Ascending aorta (tissue), 2 donors: ENCODE data around the gene CPD. TPM values are rescaled to one million over a fixed set of nuclear protein-coding genes. Genes with fewer than 3 reads are reported as not detected.
"Not testable (repeated sequence)": the region's sequence is repeated elsewhere in the genome, so short reads cannot be mapped to it uniquely, and the experiment has no call there.

Experiments used
- DNase-seq, 2 donors: peaks; one replicate each; pipeline ENCODE4 v3.0.0-alpha.2; 2019; ENCODE audit warnings: low spot score in 2 of 2
- H3K27ac ChIP-seq, 2 donors: fragments of 200-600 bp; sonication (generic); one replicate each; pipeline ENCODE4 v1.5.1; 2016 to 2017; ENCODE audit warnings: mild to moderate bottlenecking in 1 of 2
- H3K27me3 ChIP-seq: fragments of 200-600 bp; sonication (generic); one replicate; pipeline ENCODE4 v1.5.1; 2017
- H3K36me3 ChIP-seq, 2 donors: fragments of 200-600 bp; sonication (generic); one replicate each; pipeline ENCODE4 v1.5.1; 2016
- H3K4me1 ChIP-seq, 2 donors: fragments of 200-600 bp; sonication (generic); one replicate each; pipeline ENCODE4 v1.5.1; 2016 to 2017; ENCODE audit warnings: mild to moderate bottlenecking in 1 of 2
- H3K4me3 ChIP-seq, 2 donors: fragments of 200-600 bp; sonication (generic); one replicate each; pipeline ENCODE4 v1.5.1; 2016 to 2017; ENCODE audit warnings: mild to moderate bottlenecking in 1 of 2
- H3K9me3 ChIP-seq, 2 donors: fragments of 200-600 bp; sonication (generic); one replicate each; pipeline ENCODE4 v1.5.1; 2016
- intact Hi-C: fragments of 100-400 bp; cut with DNase I; formaldehyde crosslinking; loops from one replicate; pipeline ENCODE4 v1.15.1; 2023
- total RNA-seq: library from RNA; depleted of rRNA; stranded (reverse); fragments of >200 nt; gene quantifications from one replicate; pipeline ENCODE4 v1.1.0, GENCODE V29; 2016
- TF ChIP-seq, protein P1 (sequence below), 3 experiments: fragments of 200-600 bp in 2 of 3; fragments of 450-650 bp in 1 of 3; sonication (generic) in 2 of 3; IDR thresholded peaks; one replicate each; pipeline ENCODE4 v1.5.1; 2016 to 2019; ENCODE audit warnings: antibody characterized with exemption in 3 of 3, mild to moderate bottlenecking in 1 of 3, moderate library complexity in 1 of 3

The CPD gene
- total RNA-seq, 1 donor from 2014 or later = 141 TPM

GRCh38 chr17:30413109-30413508, 34.4 kb downstream of the CPD start:
- DNase-seq = no peak
- H3K9me3 ChIP-seq = no peaks in the 10 kb centered on the region
- no peak overlapping the region for H3K27ac ChIP-seq
- TF ChIP-seq, protein P1, sequence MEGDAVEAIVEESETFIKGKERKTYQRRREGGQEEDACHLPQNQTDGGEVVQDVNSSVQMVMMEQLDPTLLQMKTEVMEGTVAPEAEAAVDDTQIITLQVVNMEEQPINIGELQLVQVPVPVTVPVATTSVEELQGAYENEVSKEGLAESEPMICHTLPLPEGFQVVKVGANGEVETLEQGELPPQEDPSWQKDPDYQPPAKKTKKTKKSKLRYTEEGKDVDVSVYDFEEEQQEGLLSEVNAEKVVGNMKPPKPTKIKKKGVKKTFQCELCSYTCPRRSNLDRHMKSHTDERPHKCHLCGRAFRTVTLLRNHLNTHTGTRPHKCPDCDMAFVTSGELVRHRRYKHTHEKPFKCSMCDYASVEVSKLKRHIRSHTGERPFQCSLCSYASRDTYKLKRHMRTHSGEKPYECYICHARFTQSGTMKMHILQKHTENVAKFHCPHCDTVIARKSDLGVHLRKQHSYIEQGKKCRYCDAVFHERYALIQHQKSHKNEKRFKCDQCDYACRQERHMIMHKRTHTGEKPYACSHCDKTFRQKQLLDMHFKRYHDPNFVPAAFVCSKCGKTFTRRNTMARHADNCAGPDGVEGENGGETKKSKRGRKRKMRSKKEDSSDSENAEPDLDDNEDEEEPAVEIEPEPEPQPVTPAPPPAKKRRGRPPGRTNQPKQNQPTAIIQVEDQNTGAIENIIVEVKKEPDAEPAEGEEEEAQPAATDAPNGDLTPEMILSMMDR (IDR thresholded peaks at IDR 0.05) = no peak
- H3K36me3 ChIP-seq = no peaks in the 10 kb centered on the region
- H3K4me1 ChIP-seq = peaks cover 0 to 2% of the 10 kb centered on the region in 2 donors
- no peaks in the 10 kb centered on the region for H3K27me3 ChIP-seq
- intact Hi-C loops = no loop called here
- H3K4me3 ChIP-seq = no peak overlapping the region

DNA sequence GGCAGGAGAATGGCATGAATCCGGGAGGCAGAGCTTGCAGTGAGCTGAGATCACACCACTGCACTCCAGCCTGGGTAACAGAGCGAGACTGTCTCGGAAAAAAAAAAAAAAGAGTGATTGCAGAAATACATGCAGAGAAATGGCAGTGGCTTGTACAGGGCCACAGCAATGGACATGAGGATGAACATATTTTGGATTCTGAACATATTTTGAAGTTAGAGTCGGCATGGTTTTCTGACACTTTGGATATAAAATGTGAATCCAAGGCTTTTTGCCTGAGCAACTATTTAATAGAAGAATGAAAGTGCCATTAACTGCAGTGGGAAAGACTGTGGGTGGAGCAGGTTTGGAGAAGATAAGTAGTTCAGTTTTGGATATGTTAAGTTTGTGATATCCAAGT, 35.8 kb downstream of the CPD start:
- DNase-seq = no peak
- intact Hi-C loops = no loop called here
- H3K4me3 ChIP-seq = no peak overlapping the region
- no peaks in the 10 kb centered on the region for H3K9me3 ChIP-seq
- TF ChIP-seq, protein P1 (IDR thresholded peaks at IDR 0.05) = no peak
- no peak overlapping the region for H3K27ac ChIP-seq
- no peaks in the 10 kb centered on the region for H3K27me3 ChIP-seq
- H3K4me1 ChIP-seq = no peaks in the 10 kb centered on the region
- H3K36me3 ChIP-seq = no peaks in the 10 kb centered on the region

DNA sequence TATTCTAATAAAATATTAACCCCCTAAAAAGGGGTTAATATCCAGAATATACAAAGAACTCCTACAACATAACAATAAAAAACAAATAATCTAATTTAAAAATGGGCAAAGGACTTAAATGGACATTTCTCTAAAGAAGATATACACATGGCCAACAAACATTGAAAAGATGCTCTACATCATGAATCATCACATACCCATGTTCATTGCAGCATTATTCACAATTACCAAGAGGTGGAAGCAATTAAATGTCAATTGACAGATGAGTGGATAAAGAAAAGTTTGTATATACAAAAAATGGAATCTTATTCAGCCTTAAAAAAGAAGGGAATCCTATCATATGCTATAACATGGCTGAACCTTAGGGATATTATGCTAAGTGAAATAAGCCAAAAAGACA, 36.8 kb downstream of the CPD start:
- no peak for DNase-seq
- intact Hi-C loops = no loop called here

DNA sequence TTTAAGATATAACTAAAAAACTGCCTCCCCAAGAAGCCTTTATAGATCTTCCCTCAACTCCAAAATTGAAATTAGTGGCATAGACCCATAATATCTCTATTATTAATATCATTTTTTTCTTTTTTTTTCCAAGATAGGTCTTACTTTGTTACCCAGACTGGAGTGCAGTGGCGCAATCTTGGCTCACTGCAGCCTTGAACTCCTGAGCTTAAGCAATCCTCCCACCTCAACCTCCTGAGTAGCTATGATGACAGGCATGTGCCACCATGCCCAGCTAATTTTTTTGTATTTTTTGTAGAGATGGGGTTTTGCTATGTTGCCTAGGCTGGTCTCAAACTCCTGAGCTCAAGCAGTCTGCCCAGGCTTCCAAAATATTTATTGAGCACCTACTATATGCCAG, 39.3 kb downstream of the CPD start:
- H3K4me3 ChIP-seq, DNase-seq, H3K36me3 ChIP-seq, intact Hi-C loops, H3K27ac ChIP-seq, H3K4me1 ChIP-seq, H3K27me3 ChIP-seq, H3K9me3 ChIP-seq: not testable (repeated sequence)

More for the DNA sequence above, 36.8 kb downstream of the CPD start:
- Histone ChIP-seq H3K27ac (no peak overlapping the region), H3K27me3 (no peaks in the 10 kb centered on the region), H3K4me1 (no peaks in the 10 kb centered on the region), H3K9me3 (no peaks in the 10 kb centered on the region), H3K36me3 (no peaks in the 10 kb centered on the region), H3K4me3 (no peak overlapping the region)
- TF ChIP-seq, protein P1 (IDR thresholded peaks at IDR 0.05) = no peak

DNA sequence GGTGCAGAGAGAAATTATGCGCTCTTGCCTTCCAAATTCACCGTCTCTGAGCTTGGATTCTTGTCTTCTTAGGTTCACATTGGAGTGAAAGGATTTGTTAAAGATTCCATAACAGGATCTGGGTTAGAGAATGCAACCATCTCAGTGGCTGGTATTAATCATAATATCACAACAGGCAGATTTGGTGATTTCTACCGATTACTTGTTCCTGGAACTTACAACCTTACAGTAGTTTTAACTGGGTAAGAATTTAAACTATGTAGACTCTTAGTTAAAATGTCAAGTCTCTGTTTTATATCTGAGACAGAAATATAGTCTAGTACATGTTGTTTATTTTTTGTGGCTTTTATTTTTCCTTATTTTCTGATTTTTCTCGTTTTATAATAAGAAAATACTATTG, 42.9 kb downstream of the CPD start:
- no peak for DNase-seq
- H3K4me3 ChIP-seq = no peak overlapping the region
- no peaks in the 10 kb centered on the region for H3K27me3 ChIP-seq
- TF ChIP-seq, protein P1 (IDR thresholded peaks at IDR 0.05) = no peak
- H3K4me1 ChIP-seq = no peaks in the 10 kb centered on the region
- peak overlapping the region in 1 of 2 donors; percentile 13 for H3K27ac ChIP-seq
- H3K9me3 ChIP-seq = no peaks in the 10 kb centered on the region
- intact Hi-C loops = no loop called here
- H3K36me3 ChIP-seq = peaks cover 12 to 23% of the 10 kb centered on the region in 2 donors

DNA sequence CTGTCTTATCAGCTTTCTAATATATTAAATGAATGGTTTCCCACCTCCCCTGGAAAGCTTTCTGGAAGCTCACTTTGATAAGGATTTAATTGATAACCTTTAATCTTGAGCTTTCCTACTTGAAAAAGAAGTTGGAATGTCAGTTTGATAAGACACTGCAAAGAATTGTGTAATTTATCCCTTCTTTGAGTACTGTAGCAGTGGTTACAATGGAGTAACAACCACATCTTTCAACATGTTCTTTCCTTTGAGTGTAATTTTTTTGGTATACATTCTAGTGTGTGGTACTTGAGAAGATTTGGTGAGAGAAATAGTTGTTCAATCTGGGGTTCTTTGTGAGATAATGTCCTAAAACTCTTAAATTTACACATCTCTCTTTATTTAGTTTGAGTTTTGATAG, 43.4 kb downstream of the CPD start:
- no peaks in the 10 kb centered on the region for H3K4me1 ChIP-seq
- H3K27ac ChIP-seq = peak overlapping the region in 1 of 2 donors; percentile 13
- DNase-seq = no peak
- H3K9me3 ChIP-seq = no peaks in the 10 kb centered on the region
- no peaks in the 10 kb centered on the region for H3K27me3 ChIP-seq
- no peak overlapping the region for H3K4me3 ChIP-seq
- H3K36me3 ChIP-seq = peaks cover 12 to 23% of the 10 kb centered on the region in 2 donors
- intact Hi-C loops = no loop called here
- TF ChIP-seq, protein P1 (IDR thresholded peaks at IDR 0.05) = no peak
